Glutamatergic neuron (in vitro differentiated cells): Measurements from ENCODE around the gene GIGYF1. TPM values are rescaled to one million over a fixed set of nuclear protein-coding genes. Genes with fewer than 3 reads are reported as not detected.
"Not testable (repeated sequence)": the region's sequence is repeated elsewhere in the genome, so short reads cannot be mapped to it uniquely, and the experiment has no call there.

Experiments used
- DNase-seq: peaks from one replicate; pipeline ENCODE4 v3.0.0; 2022
- H3K27ac Mint-ChIP-seq: one replicate; pipeline ENCODE4 v1.8.0; 2020; ENCODE audit warnings: mild to moderate bottlenecking, mixed read lengths, inconsistent platforms; ENCODE audit not compliant: unreplicated experiment
- H3K27me3 Mint-ChIP-seq: one replicate; pipeline ENCODE4 v1.8.0; 2020; ENCODE audit warnings: mild to moderate bottlenecking, moderate library complexity, mixed read lengths, inconsistent platforms; ENCODE audit not compliant: unreplicated experiment
- H3K36me3 Mint-ChIP-seq: one replicate; pipeline ENCODE4 v1.8.0; 2020; ENCODE audit warnings: mild to moderate bottlenecking, mixed read lengths, inconsistent platforms; ENCODE audit not compliant: unreplicated experiment
- H3K4me1 Mint-ChIP-seq: one replicate; pipeline ENCODE4 v1.8.0; 2020; ENCODE audit warnings: mild to moderate bottlenecking, low read depth, mixed read lengths, inconsistent platforms; ENCODE audit not compliant: unreplicated experiment
- H3K4me3 Mint-ChIP-seq: one replicate; pipeline ENCODE4 v1.8.0; 2020; ENCODE audit warnings: mild to moderate bottlenecking, mixed read lengths, inconsistent platforms; ENCODE audit not compliant: unreplicated experiment
- H3K9me3 Mint-ChIP-seq: one replicate; pipeline ENCODE4 v1.8.0; 2020; ENCODE audit warnings: mild to moderate bottlenecking, moderate library complexity, mixed read lengths, inconsistent platforms; ENCODE audit not compliant: unreplicated experiment
- CTCF ChIP-seq: fragments of 200-600 bp; sonication (generic); IDR thresholded peaks from one replicate; pipeline ENCODE4 v1.5.0; 2021; ENCODE audit not compliant: partially characterized antibody, unreplicated experiment
- total RNA-seq: library from RNA; stranded (reverse); fragmentation: NEBNext Ultra II Directional; extraction: Animal tissue kit (Norgen Biotek cat#: 25700); gene quantifications from one replicate; pipeline ENCODE4 v1.2.1, GENCODE V29; 2021; ENCODE audit not compliant: unreplicated experiment

The GIGYF1 gene
- total RNA-seq, 1 donor from 2014 or later, result 79.6 TPM

- DNase-seq, result no peak
- no peak for TF ChIP-seq CTCF
- Mint-ChIP-seq H3K4me1 (no peaks in the 10 kb centered on the region), H3K36me3 (peaks cover 8% of the 10 kb centered on the region), H3K27ac (no peak overlapping the region), H3K27me3 (peaks cover 6% of the 10 kb centered on the region), H3K9me3 (peaks cover 8% of the 10 kb centered on the region), H3K4me3 (no peak overlapping the region)
Measured at GRCh38 chr7:100671353-100672327, 22.4 kb downstream of the GIGYF1 start.

GRCh38 chr7:100670074-100670473 lies 24.0 kb downstream of the GIGYF1 start:
- no peak for TF ChIP-seq CTCF
- Mint-ChIP-seq H3K27me3 (peaks cover 2% of the 10 kb centered on the region), H3K27ac (no peak overlapping the region), H3K36me3 (peaks cover 8% of the 10 kb centered on the region), H3K4me3 (no peak overlapping the region), H3K9me3 (peaks cover 10% of the 10 kb centered on the region), H3K4me1 (no peaks in the 10 kb centered on the region)
- no peak for DNase-seq

- DNase-seq, H3K4me3 Mint-ChIP-seq, H3K4me1 Mint-ChIP-seq, H3K27me3 Mint-ChIP-seq, H3K27ac Mint-ChIP-seq, H3K36me3 Mint-ChIP-seq, H3K9me3 Mint-ChIP-seq: not testable (repeated sequence)
Measured at GRCh38 chr7:100669106-100669505, 24.9 kb downstream of the GIGYF1 start.

- H3K27ac Mint-ChIP-seq, result no peak overlapping the region
- H3K4me1 Mint-ChIP-seq, result no peaks in the 10 kb centered on the region
- no peak overlapping the region for H3K4me3 Mint-ChIP-seq
Measured at GRCh38 chr7:100668069-100668449, 26.0 kb downstream of the GIGYF1 start.

More at GRCh38 chr7:100668069-100668449, 26.0 kb downstream of the GIGYF1 start:
- Mint-ChIP-seq H3K27me3 (no peaks in the 10 kb centered on the region), H3K36me3 (peaks cover 8% of the 10 kb centered on the region), H3K9me3 (peaks cover 10% of the 10 kb centered on the region)
- TF ChIP-seq CTCF, result no peak
- no peak for DNase-seq
